GM18502 (cell line): ENCODE results near the gene DLX3.

ENCODE experiments used
- ATAC-seq: cut with Tn5 transposase; IDR thresholded peaks from one replicate; pipeline ENCODE4 v1.9.1; 2021; ENCODE audit warnings: mild to moderate bottlenecking; ENCODE audit not compliant: unreplicated experiment, poor library complexity

DLX3 gene

GRCh38 chr17:49977463-49978389, 17.3 kb downstream of the DLX3 start:
- no peak for ATAC-seq

- ATAC-seq, result no peak
Measured at GRCh38 chr17:49976828-49977202, 18.2 kb downstream of the DLX3 start.

- ATAC-seq, result no peak
Measured at GRCh38 chr17:49976163-49976827, 18.7 kb downstream of the DLX3 start.

- ATAC-seq, result no peak
Measured at GRCh38 chr17:49975531-49975930, 19.5 kb downstream of the DLX3 start.

GRCh38 chr17:49973271-49973615, 21.8 kb downstream of the DLX3 start:
- no peak for ATAC-seq

- no peak for ATAC-seq
Measured at GRCh38 chr17:49972486-49973270, 22.3 kb downstream of the DLX3 start.

GRCh38 chr17:49971848-49972485, 23.1 kb downstream of the DLX3 start:
- ATAC-seq, result no peak

- no peak for ATAC-seq
Measured at GRCh38 chr17:49971199-49971847, 23.7 kb downstream of the DLX3 start.

- no peak for ATAC-seq
Measured at GRCh38 chr17:49970498-49970897, 24.5 kb downstream of the DLX3 start.

GRCh38 chr17:49969795-49970389, 25.1 kb downstream of the DLX3 start:
- no peak for ATAC-seq

GRCh38 chr17:49969134-49969759, 25.8 kb downstream of the DLX3 start, which contains the start of gene DLX4:
Gene DLX4, plus strand, starts transcription at chr17:49969190. Its CDS starts 279 bp downstream, at chr17:49969469.
- ATAC-seq, result no peak

GRCh38 chr17:49968405-49969133, 26.5 kb downstream of the DLX3 start:
- ATAC-seq, result peak; percentile 54

- no peak for ATAC-seq
Measured at GRCh38 chr17:49967621-49968404, 27.2 kb downstream of the DLX3 start.

- ATAC-seq, result no peak
Measured at GRCh38 chr17:49967205-49967604, 27.8 kb downstream of the DLX3 start.

- no peak for ATAC-seq
Measured at GRCh38 chr17:49966767-49967166, 28.3 kb downstream of the DLX3 start.

GRCh38 chr17:49965524-49965909, 29.5 kb downstream of the DLX3 start:
- ATAC-seq, result no peak

- no peak for ATAC-seq
Measured at GRCh38 chr17:49964769-49965523, 30.1 kb downstream of the DLX3 start.
